Measurements from ENCODE around the gene B2M. TPM values are rescaled to one million over a fixed set of nuclear protein-coding genes. Genes with fewer than 3 reads are reported as not detected.

The B2M gene
- total RNA-seq, 1 experiment from 2014 or later = 388 TPM

DNA sequence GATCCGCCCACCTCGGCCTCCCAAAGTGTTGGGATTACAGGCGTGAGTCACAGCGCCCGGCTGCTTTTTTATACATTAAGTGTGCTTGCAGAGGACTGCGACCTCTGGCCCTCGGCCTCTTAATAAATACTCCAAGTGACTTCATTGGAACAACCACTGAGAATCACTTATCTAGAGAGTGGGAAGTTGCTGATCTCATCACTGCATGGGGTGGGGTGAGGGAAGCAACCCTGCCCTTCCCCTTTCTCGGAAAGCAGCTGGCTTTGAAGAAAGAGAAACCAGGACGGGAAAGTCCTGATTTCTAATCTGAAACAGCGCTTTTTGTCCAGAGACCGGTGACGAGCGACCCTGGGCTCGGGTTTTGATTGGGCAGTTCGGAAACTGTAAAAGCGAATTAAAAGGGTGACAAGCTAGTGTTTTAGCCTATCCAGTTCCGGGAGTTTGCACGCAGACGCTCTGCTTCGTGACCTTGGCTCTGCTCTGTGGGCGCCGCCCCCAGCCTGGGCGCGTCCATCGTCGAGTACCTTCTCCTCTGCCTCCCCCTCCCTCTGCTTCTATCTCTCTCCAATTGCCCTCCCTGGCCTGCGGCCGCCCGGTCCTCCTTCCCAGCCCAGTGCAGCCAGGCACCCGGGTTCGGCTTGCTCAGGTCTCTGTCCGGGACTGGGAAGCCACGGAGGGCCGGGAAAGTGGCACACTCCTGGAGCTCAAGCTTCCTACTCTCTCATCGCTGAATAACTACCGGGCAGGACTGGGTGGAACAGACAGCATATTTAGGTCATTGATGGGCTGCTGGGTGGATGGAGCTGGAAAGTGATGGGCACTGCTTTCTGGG lies 17.5 kb downstream of the B2M start:
- Histone ChIP-seq H4K20me1 (ENCODE audit: insufficient read depth) (no peaks in the 10 kb centered on the region), H3K79me2 (ENCODE audit: insufficient read depth, low read length) (no peaks in the 10 kb centered on the region), H3K27me3 (ENCODE audit: insufficient read depth, low read length) (no peaks in the 10 kb centered on the region), H3K36me3 (ENCODE audit: control insufficient read depth in 1 of 2, insufficient read depth in 2 of 2, low read length in 2 of 2) (peaks cover 0 to 4% of the 10 kb centered on the region in 2 experiments; a peak in 2 of 4 replicates), H3K4me1 (ENCODE audit: control insufficient read depth in 1 of 2, insufficient read depth in 2 of 2, low read length in 2 of 2) (peaks cover 30 to 34% of the 10 kb centered on the region in 2 experiments), H3K4me3 (replicated peaks in 1 of 2; ENCODE audit: low read depth in 1 of 2, low read length in 2 of 2) (peak overlapping the region; percentile 58 to 67), H3K27ac (ENCODE audit: low read depth, low read length) (peak overlapping the region; percentile 93), H2AFZ (ENCODE audit: low read depth, low read length, poor library complexity, severe bottlenecking) (no peak overlapping the region), H3K4me2 (ENCODE audit: low read length) (peak overlapping the region; percentile 75), H3K9me2 (ENCODE audit: insufficient read depth) (no peaks in the 10 kb centered on the region), H3K9me3 (ENCODE audit: control insufficient read depth in 1 of 2, insufficient read depth in 1 of 2, low read depth in 1 of 2, low read length in 2 of 2) (no peaks in the 10 kb centered on the region), H3K9ac (ENCODE audit: low read length) (peak overlapping the region; percentile 72)
- DNase-seq (ENCODE audit: low read depth, low spot score) (peak; percentile 94), ATAC-seq (peak; percentile 92)
- ChIA-PET RAD21 (ENCODE audit: low non-redundant PET in 1 of 2, low total read pairs in 2 of 2, uncharacterized antibody in 2 of 2, unreplicated experiment in 2 of 2) (interaction anchor here (0.7 to 1.3 kb wide), 6 partner anchors 9 to 193 kb away, joined by 3 to 6 read pairs (median 4); partner anchors contain the start of gene SPG11 (in 2 of the 2)), POLR2A (interaction anchor here (0.7 to 3.7 kb wide), 4 partner anchors 8 to 65 kb away, joined by 3 to 106 read pairs (median 16); partner anchors contain the start of genes B2M, PATL2, SPG11 and TRIM69), CTCF (interaction anchor here (0.9 to 3.7 kb wide), 5 partner anchors 9 to 145 kb away, joined by 3 to 31 read pairs (median 23); partner anchors contain the start of gene SPG11)
- no TSS peak for BruUV-seq (replicated peaks)
- intact Hi-C loops (cut with micrococcal nuclease) = loop anchor here (1.0 kb wide), 1 partner anchor 65 kb away; the partner anchor contains the start of gene SPG11
- TF ChIP-seq, protein P1, sequence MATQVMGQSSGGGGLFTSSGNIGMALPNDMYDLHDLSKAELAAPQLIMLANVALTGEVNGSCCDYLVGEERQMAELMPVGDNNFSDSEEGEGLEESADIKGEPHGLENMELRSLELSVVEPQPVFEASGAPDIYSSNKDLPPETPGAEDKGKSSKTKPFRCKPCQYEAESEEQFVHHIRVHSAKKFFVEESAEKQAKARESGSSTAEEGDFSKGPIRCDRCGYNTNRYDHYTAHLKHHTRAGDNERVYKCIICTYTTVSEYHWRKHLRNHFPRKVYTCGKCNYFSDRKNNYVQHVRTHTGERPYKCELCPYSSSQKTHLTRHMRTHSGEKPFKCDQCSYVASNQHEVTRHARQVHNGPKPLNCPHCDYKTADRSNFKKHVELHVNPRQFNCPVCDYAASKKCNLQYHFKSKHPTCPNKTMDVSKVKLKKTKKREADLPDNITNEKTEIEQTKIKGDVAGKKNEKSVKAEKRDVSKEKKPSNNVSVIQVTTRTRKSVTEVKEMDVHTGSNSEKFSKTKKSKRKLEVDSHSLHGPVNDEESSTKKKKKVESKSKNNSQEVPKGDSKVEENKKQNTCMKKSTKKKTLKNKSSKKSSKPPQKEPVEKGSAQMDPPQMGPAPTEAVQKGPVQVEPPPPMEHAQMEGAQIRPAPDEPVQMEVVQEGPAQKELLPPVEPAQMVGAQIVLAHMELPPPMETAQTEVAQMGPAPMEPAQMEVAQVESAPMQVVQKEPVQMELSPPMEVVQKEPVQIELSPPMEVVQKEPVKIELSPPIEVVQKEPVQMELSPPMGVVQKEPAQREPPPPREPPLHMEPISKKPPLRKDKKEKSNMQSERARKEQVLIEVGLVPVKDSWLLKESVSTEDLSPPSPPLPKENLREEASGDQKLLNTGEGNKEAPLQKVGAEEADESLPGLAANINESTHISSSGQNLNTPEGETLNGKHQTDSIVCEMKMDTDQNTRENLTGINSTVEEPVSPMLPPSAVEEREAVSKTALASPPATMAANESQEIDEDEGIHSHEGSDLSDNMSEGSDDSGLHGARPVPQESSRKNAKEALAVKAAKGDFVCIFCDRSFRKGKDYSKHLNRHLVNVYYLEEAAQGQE (IDR thresholded peaks at IDR 0.05; ENCODE audit: low read depth) = no peak
- TF ChIP-seq YY1 (IDR thresholded peaks at IDR 0.05; ENCODE audit: extremely low read depth, insufficient replicate concordance, low read depth, low read length) (peak; percentile 40), FOSL1 (IDR thresholded peaks at IDR 0.05; ENCODE audit: low read depth) (no peak), SRF (IDR thresholded peaks at IDR 0.05; ENCODE audit: low read depth) (no peak), RAD21 (IDR thresholded peaks at IDR 0.05; ENCODE audit: low read depth) (no peak), SIN3A (IDR thresholded peaks at IDR 0.05; ENCODE audit: low read depth) (peak; percentile 84), CEBPB (IDR thresholded peaks at IDR 0.05; ENCODE audit: low read depth) (0 out of 2 replicates have a peak, but pooled peaks have one; percentile 14), EZH2 (IDR thresholded peaks at IDR 0.05) (no peak), EZH2phosphoT487 (IDR thresholded peaks at IDR 0.05; ENCODE audit: borderline replicate concordance) (no peak), POLR2AphosphoS5 (IDR thresholded peaks at IDR 0.05; ENCODE audit: low read depth, low read length) (peak; percentile 89), JUND (IDR thresholded peaks at IDR 0.05) (peak; percentile 24), SP1 (IDR thresholded peaks at IDR 0.05; ENCODE audit: low read depth) (peak; percentile 53), CBX3 (IDR thresholded peaks at IDR 0.05; ENCODE audit: low read depth) (peak; percentile 12; the same call in 1 of the 2 replicates), ZFX (IDR thresholded peaks at IDR 0.05) (peak; percentile 41; the same call in 1 of the 2 replicates), TCF7L2 (IDR thresholded peaks at IDR 0.05; ENCODE audit: borderline replicate concordance, extremely low read depth, insufficient read depth, insufficient read length) (peak; percentile 26)
- TF ChIP-seq, protein P2, sequence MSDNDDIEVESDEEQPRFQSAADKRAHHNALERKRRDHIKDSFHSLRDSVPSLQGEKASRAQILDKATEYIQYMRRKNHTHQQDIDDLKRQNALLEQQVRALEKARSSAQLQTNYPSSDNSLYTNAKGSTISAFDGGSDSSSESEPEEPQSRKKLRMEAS (IDR thresholded peaks at IDR 0.05) = peak; percentile 32; the same call in 1 of the 2 replicates
- TF ChIP-seq, protein P3, sequence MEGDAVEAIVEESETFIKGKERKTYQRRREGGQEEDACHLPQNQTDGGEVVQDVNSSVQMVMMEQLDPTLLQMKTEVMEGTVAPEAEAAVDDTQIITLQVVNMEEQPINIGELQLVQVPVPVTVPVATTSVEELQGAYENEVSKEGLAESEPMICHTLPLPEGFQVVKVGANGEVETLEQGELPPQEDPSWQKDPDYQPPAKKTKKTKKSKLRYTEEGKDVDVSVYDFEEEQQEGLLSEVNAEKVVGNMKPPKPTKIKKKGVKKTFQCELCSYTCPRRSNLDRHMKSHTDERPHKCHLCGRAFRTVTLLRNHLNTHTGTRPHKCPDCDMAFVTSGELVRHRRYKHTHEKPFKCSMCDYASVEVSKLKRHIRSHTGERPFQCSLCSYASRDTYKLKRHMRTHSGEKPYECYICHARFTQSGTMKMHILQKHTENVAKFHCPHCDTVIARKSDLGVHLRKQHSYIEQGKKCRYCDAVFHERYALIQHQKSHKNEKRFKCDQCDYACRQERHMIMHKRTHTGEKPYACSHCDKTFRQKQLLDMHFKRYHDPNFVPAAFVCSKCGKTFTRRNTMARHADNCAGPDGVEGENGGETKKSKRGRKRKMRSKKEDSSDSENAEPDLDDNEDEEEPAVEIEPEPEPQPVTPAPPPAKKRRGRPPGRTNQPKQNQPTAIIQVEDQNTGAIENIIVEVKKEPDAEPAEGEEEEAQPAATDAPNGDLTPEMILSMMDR (IDR thresholded peaks at IDR 0.05 in 2 of 3, conservative IDR thresholded peaks at IDR 0.05 in 1 of 3; ENCODE audit: borderline replicate concordance in 1 of 3, insufficient read depth in 1 of 3, low read depth in 2 of 3, low read length in 2 of 3) = no peak
- TF ChIP-seq, protein P4, sequence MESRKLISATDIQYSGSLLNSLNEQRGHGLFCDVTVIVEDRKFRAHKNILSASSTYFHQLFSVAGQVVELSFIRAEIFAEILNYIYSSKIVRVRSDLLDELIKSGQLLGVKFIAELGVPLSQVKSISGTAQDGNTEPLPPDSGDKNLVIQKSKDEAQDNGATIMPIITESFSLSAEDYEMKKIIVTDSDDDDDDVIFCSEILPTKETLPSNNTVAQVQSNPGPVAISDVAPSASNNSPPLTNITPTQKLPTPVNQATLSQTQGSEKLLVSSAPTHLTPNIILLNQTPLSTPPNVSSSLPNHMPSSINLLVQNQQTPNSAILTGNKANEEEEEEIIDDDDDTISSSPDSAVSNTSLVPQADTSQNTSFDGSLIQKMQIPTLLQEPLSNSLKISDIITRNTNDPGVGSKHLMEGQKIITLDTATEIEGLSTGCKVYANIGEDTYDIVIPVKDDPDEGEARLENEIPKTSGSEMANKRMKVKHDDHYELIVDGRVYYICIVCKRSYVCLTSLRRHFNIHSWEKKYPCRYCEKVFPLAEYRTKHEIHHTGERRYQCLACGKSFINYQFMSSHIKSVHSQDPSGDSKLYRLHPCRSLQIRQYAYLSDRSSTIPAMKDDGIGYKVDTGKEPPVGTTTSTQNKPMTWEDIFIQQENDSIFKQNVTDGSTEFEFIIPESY (IDR thresholded peaks at IDR 0.05; ENCODE audit: extremely low read depth, insufficient replicate concordance, low read length) = no peak
